Caco-2 (cell line): ENCODE data around the gene MET. TPM values are rescaled to one million over a fixed set of nuclear protein-coding genes. Genes with fewer than 3 reads are reported as not detected.
"Not testable (repeated sequence)": the region's sequence is repeated elsewhere in the genome, so short reads cannot be mapped to it uniquely, and the experiment has no call there.

ENCODE experiments used
- BruUV-seq: library from RNA; stranded (reverse); fragments of 400-500 nt; replicated peaks from 2 replicates; lab custom pipeline; 2021; lab: Mats Ljungman, UMichigan
- CTCF ChIA-PET: fragments of 300-600 bp; sonication (Branson Sonifier 250); formaldehyde crosslinking; loops from one replicate; lab custom pipeline; 2022; ENCODE audit warnings: antibody characterized with exemption; lab: Charles Lee
- POLR2A ChIA-PET: fragments of 300-600 bp; sonication (Branson Sonifier 250); formaldehyde crosslinking; loops from one replicate; lab custom pipeline; 2022; ENCODE audit warnings: antibody characterized with exemption; lab: Charles Lee
- DNase-seq, 2 experiments: peaks; one replicate each; pipeline versions ENCODE4 v3.0.0 to v3.0.0-alpha.2; 2020 to 2022
- H3K27me3 ChIP-seq: replicated peaks from 2 replicates; pipeline ENCODE4 v1.6.0; 2011; ENCODE audit warnings: low read length; ENCODE audit not compliant: control insufficient read depth, insufficient read depth
- H3K36me3 ChIP-seq: 2 replicates; pipeline ENCODE4 v1.5.1; 2011; ENCODE audit warnings: low read length; ENCODE audit not compliant: control insufficient read depth, insufficient read depth
- H3K4me1 ChIP-seq: fragments of 250-450 bp; sonication (Bioruptor Pico); 2 replicates; pipeline ENCODE4 v1.5.1; 2020; ENCODE audit warnings: mild to moderate bottlenecking
- H3K4me3 ChIP-seq: 2 replicates; pipeline ENCODE4 v1.5.1; 2011; ENCODE audit warnings: low read depth, mild to moderate bottlenecking, control low read depth, low read length
- H3K9me3 ChIP-seq: fragments of 250-450 bp; sonication (Bioruptor Pico); 2 replicates; pipeline ENCODE4 v1.5.1; 2020; ENCODE audit warnings: mild to moderate bottlenecking, moderate library complexity
- H3K27ac Mint-ChIP-seq: one replicate; pipeline ENCODE4 v1.8.0; 2022; ENCODE audit warnings: mixed read lengths; ENCODE audit not compliant: unreplicated experiment
- H3K27me3 Mint-ChIP-seq: one replicate; pipeline ENCODE4 v1.8.0; 2022; ENCODE audit warnings: mixed read lengths; ENCODE audit not compliant: insufficient read depth, unreplicated experiment
- H3K36me3 Mint-ChIP-seq: one replicate; pipeline ENCODE4 v1.8.0; 2022; ENCODE audit warnings: mild to moderate bottlenecking, mixed read lengths; ENCODE audit not compliant: insufficient read depth, unreplicated experiment
- H3K4me1 Mint-ChIP-seq: one replicate; pipeline ENCODE4 v1.8.0; 2022; ENCODE audit warnings: low read depth, mixed read lengths; ENCODE audit not compliant: unreplicated experiment
- H3K4me3 Mint-ChIP-seq: one replicate; pipeline ENCODE4 v1.8.0; 2022; ENCODE audit warnings: mild to moderate bottlenecking, moderate library complexity, mixed read lengths; ENCODE audit not compliant: unreplicated experiment
- H3K9me3 Mint-ChIP-seq: one replicate; pipeline ENCODE4 v1.8.0; 2022; ENCODE audit warnings: mixed read lengths; ENCODE audit not compliant: unreplicated experiment
- CTCF ChIP-seq, 2 experiments: fragments of 200-600 bp in 1 of 2; IDR thresholded peaks; 1 replicate in 1 of 2; 2 replicates in 1 of 2; pipeline versions ENCODE4 v1.5.1 to v1.8.0; 2011 to 2022; ENCODE audit warnings: antibody characterized with exemption in 1 of 2, control low read depth in 1 of 2, inconsistent platforms in 1 of 2, low read depth in 1 of 2, low read length in 1 of 2, mild to moderate bottlenecking in 1 of 2, moderate library complexity in 1 of 2; ENCODE audit not compliant: insufficient read depth in 1 of 2, severe bottlenecking in 1 of 2, unreplicated experiment in 1 of 2
- intact Hi-C: fragments of 100-400 bp; cut with micrococcal nuclease; formaldehyde crosslinking; loops from one replicate; pipeline ENCODE4 v1.10.0; 2022; ENCODE audit not compliant: unreplicated experiment
- total RNA-seq: library from RNA; stranded (reverse); gene quantifications from 2 replicates; pipeline ENCODE4 v1.2.3, GENCODE V29; 2022

MET gene
- total RNA-seq, 1 experiment from 2014 or later: 82.9 TPM

DNA sequence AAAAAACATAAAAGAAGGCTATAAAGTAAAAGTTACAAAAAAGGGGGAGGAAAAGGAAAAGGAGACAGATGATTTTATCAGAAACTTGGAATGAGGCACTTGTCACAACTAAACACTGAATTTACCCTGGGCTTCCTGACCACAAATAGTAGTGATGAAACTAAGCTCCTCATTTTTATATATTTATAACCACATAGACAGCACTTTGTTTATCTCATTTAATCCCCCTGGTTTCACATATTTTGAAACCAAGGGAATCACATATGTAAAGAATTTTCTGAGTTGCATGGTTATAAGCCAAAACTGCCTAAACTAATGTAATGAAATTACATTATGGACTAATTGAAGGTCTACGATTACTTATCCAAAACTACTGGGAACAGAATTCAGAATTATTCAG lies 39.6 kb upstream of the MET start:
- POLR2A ChIA-PET: interaction anchor here (0.6 kb wide), 1 partner anchor 22 kb away, joined by 4 read pairs; no protein-coding TSS in a partner anchor
- no peak overlapping the region for H3K4me3 Mint-ChIP-seq
- BruUV-seq: no TSS peak
- Histone ChIP-seq H3K27me3 (no peaks in the 10 kb centered on the region), H3K4me1 (no peaks in the 10 kb centered on the region), H3K4me3 (no peak overlapping the region), H3K36me3 (no peaks in the 10 kb centered on the region), H3K9me3 (no peaks in the 10 kb centered on the region)
- no peak overlapping the region for H3K27ac Mint-ChIP-seq
- no peaks in the 10 kb centered on the region for H3K36me3 Mint-ChIP-seq
- CTCF ChIA-PET: no interaction called here
- intact Hi-C loops: no loop called here
- H3K4me1 Mint-ChIP-seq: peaks cover 7% of the 10 kb centered on the region
- TF ChIP-seq CTCF (IDR thresholded peaks at IDR 0.05; ENCODE audit: insufficient read depth in 1 of 2, low read depth in 1 of 2, low read length in 1 of 2, severe bottlenecking in 1 of 2, unreplicated experiment in 1 of 2): no peak
- H3K9me3 Mint-ChIP-seq: no peaks in the 10 kb centered on the region
- DNase-seq: no peak
- no peaks in the 10 kb centered on the region for H3K27me3 Mint-ChIP-seq

- CTCF ChIA-PET: no interaction called here
- Mint-ChIP-seq H3K4me3 (no peak overlapping the region), H3K4me1 (peaks cover 7% of the 10 kb centered on the region), H3K27ac (no peak overlapping the region), H3K27me3 (no peaks in the 10 kb centered on the region), H3K9me3 (no peaks in the 10 kb centered on the region), H3K36me3 (no peaks in the 10 kb centered on the region)
- TF ChIP-seq CTCF (IDR thresholded peaks at IDR 0.05; ENCODE audit: insufficient read depth in 1 of 2, low read depth in 1 of 2, low read length in 1 of 2, severe bottlenecking in 1 of 2, unreplicated experiment in 1 of 2): peak in 1 of 2 experiments; percentile 2
- POLR2A ChIA-PET: no interaction called here
- intact Hi-C loops: no loop called here
- Histone ChIP-seq H3K36me3 (no peaks in the 10 kb centered on the region), H3K27me3 (no peaks in the 10 kb centered on the region), H3K9me3 (no peaks in the 10 kb centered on the region), H3K4me1 (no peaks in the 10 kb centered on the region), H3K4me3 (no peak overlapping the region)
- no peak for DNase-seq
- no TSS peak for BruUV-seq
These were observed 38.6 kb upstream of the MET start for GRCh38 chr7:116633131-116633988.

- BruUV-seq: no TSS peak
- Histone ChIP-seq H3K4me1 (no peaks in the 10 kb centered on the region), H3K4me3 (no peak overlapping the region), H3K9me3 (no peaks in the 10 kb centered on the region), H3K27me3 (no peaks in the 10 kb centered on the region), H3K36me3 (no peaks in the 10 kb centered on the region)
- Mint-ChIP-seq H3K4me1 (no peaks in the 10 kb centered on the region), H3K27ac (no peak overlapping the region), H3K4me3 (no peak overlapping the region), H3K36me3 (no peaks in the 10 kb centered on the region), H3K9me3 (peaks cover 13% of the 10 kb centered on the region), H3K27me3 (no peaks in the 10 kb centered on the region)
- ChIA-PET POLR2A (no interaction called here), CTCF (no interaction called here)
- no peak for TF ChIP-seq CTCF (IDR thresholded peaks at IDR 0.05; ENCODE audit: insufficient read depth in 1 of 2, low read depth in 1 of 2, low read length in 1 of 2, severe bottlenecking in 1 of 2, unreplicated experiment in 1 of 2)
- intact Hi-C loops: no loop called here
- DNase-seq: no peak
These were observed 35.0 kb upstream of the MET start for GRCh38 chr7:116636997-116637396.

GRCh38 chr7:116638592-116638991 lies 33.4 kb upstream of the MET start:
- H3K4me1 ChIP-seq, intact Hi-C loops, H3K27me3 ChIP-seq, DNase-seq, H3K4me1 Mint-ChIP-seq, H3K36me3 ChIP-seq, BruUV-seq, H3K36me3 Mint-ChIP-seq, H3K27ac Mint-ChIP-seq, H3K4me3 ChIP-seq, H3K9me3 ChIP-seq, CTCF ChIA-PET, H3K4me3 Mint-ChIP-seq, H3K27me3 Mint-ChIP-seq, POLR2A ChIA-PET: not testable (repeated sequence)
- peaks cover 13% of the 10 kb centered on the region for H3K9me3 Mint-ChIP-seq
